IPS DF 6.9 (cell line): ENCODE results near the gene CARD8.
"Not testable (repeated sequence)": the region's sequence is repeated elsewhere in the genome, so short reads cannot be mapped to it uniquely, and the experiment has no call there.

Experiments used
- DNase-seq: peaks from one replicate; pipeline ENCODE4 v3.0.0-alpha.2; 2013; ENCODE audit warnings: low read depth, low spot score
- H3K27ac ChIP-seq: one replicate; pipeline ENCODE4 v1.5.1; 2013; ENCODE audit warnings: low read length, control low read depth
- H3K27me3 ChIP-seq: 2 replicates; pipeline ENCODE4 v1.6.1; 2013; ENCODE audit warnings: mild to moderate bottlenecking, low read length; ENCODE audit not compliant: control insufficient read depth, insufficient read depth
- H3K36me3 ChIP-seq: 2 replicates; pipeline ENCODE4 v1.6.1; 2013; ENCODE audit warnings: low read length; ENCODE audit not compliant: control insufficient read depth, insufficient read depth
- H3K4me1 ChIP-seq: 2 replicates; pipeline ENCODE4 v1.6.1; 2013; ENCODE audit warnings: low read length; ENCODE audit not compliant: control insufficient read depth, insufficient read depth
- H3K4me3 ChIP-seq: 2 replicates; pipeline ENCODE4 v1.5.1; 2013; ENCODE audit warnings: mild to moderate bottlenecking, low read length
- H3K9me3 ChIP-seq: 2 replicates; pipeline ENCODE4 v1.6.1; 2013; ENCODE audit warnings: low read length, inconsistent platforms; ENCODE audit not compliant: control insufficient read depth, insufficient read depth
- WGBS: extraction: QIAGEN DNeasy Blood & Tissue Kit; methylation state at CpG from one replicate; pipeline ENCODE4 v1.1.7; 2013; ENCODE audit warnings: mixed read lengths, missing lambda C conversion rate; ENCODE audit not compliant: insufficient read length, insufficient coverage; 5-methylcytosine and 5-hydroxymethylcytosine counted together

Gene CARD8

GRCh38 chr19:48247212-48247611 is 8.5 kb downstream of the CARD8 start:
- H3K36me3 ChIP-seq, result no peaks in the 10 kb centered on the region; the same call in 1 of the 2 replicates
- H3K9me3 ChIP-seq, result no peaks in the 10 kb centered on the region
- H3K27me3 ChIP-seq, result no peaks in the 10 kb centered on the region
- no peaks in the 10 kb centered on the region; the same call in 1 of the 2 replicates for H3K4me1 ChIP-seq
- no CpG with 5 or more reads among the region's 3 CpGs for WGBS
- no peak overlapping the region for H3K27ac ChIP-seq
- no peak overlapping the region for H3K4me3 ChIP-seq
- DNase-seq, result no peak

DNA sequence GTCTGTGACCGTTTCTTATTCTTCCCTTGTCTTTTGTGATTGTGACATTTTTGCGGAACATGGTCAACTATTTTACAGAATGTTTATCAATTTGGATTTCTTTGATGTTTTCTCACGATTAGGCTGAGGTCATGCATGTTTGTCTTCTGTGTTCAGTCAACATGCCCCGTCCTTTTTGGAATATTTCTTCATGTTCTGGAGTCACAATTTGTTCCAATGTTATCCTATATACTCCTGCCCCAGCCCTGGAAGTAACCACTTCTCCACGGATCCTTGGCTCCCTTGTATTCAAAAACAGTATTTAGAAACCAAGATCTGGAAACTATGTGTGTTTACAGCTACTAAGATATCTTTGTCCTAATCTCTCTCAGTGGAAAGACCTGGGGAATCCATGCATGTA is 9.6 kb downstream of the CARD8 start:
- no peaks in the 10 kb centered on the region; the same call in 1 of the 2 replicates for H3K4me1 ChIP-seq
- H3K36me3 ChIP-seq, result no peaks in the 10 kb centered on the region; the same call in 1 of the 2 replicates
- H3K27ac ChIP-seq, result no peak overlapping the region
- no peaks in the 10 kb centered on the region for H3K9me3 ChIP-seq
- no CpG with 5 or more reads among the region's 5 CpGs for WGBS
- H3K4me3 ChIP-seq, result no peak overlapping the region
- H3K27me3 ChIP-seq, result no peaks in the 10 kb centered on the region
- DNase-seq, result no peak

DNA sequence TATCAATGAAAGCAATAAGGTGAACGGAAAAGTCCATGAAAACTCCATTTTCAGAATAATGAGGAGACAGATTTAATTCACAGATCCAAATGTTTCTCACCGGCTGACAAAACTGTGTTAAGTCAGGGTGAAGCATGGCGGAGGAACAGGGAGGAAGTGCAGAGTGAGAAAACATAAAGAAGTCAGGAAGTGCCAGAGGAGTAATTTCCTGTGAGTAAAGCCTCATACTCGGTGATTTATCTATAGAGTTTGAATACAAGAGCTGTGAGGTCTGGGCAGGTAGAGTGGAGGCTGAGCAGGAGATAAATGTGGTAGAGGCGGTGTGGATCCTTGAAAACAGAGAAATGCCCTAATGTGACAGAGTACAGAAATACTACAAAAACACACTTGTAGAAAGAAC is 11.4 kb downstream of the CARD8 start:
- WGBS, result no CpG with 5 or more reads among the region's 5 CpGs
- DNase-seq, result no peak
- Histone ChIP-seq H3K36me3 (no peaks in the 10 kb centered on the region; the same call in 1 of the 2 replicates), H3K9me3 (no peaks in the 10 kb centered on the region), H3K4me1 (peaks cover 2% of the 10 kb centered on the region), H3K4me3 (no peak overlapping the region), H3K27ac (no peak overlapping the region), H3K27me3 (no peaks in the 10 kb centered on the region)

DNA sequence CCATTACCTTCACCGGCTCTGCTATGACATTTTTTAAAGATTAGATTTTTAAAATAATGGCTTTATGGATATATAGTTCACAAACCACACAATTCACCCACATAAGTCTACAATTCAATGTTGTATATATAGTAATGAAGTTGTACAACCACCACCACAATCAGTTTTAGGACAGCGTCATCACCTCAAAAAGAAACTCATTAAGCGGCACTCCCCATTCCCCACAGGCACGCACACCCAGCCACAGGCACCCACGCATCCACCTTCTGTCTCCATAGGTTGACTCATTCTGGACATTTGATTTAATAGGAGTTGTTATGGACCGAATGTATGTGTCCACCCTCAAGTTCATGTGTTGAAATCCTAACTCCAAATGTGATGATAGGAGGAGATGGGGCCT is 13.9 kb downstream of the CARD8 start:
- not testable (repeated sequence) for H3K36me3 ChIP-seq, H3K27ac ChIP-seq, H3K4me1 ChIP-seq, H3K27me3 ChIP-seq, H3K9me3 ChIP-seq, H3K4me3 ChIP-seq, DNase-seq
- no CpG with 5 or more reads among the region's 6 CpGs for WGBS

DNA sequence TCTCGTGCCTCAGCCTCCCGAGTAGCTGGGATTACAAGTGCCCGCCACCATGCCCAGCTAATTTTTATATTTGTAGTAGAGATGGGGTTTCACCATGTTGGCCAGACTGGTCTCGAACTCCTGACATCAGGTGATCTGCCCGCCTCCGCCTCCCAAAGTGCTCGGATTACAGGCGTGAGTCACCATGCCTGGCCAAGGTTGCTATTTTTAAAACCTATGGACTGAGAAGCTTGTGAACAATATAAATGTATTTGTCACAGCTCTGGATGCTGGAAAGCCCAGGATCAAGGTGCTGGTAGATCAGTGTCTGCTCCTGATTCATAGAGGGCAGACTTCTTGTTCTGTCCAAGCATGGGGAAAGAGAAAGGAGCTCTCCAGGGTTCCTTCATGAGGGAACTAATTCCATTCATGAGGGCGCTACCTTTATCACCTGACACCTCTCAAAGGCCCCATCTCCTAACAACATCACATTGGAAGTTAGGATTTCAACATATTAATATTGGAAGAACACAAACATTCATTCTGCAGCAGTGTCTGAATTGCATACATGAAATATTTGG is 16.1 kb downstream of the CARD8 start:
- H3K27ac ChIP-seq, result no peak overlapping the region
- no peaks in the 10 kb centered on the region for H3K9me3 ChIP-seq
- no peaks in the 10 kb centered on the region for H3K27me3 ChIP-seq
- peaks cover 2% of the 10 kb centered on the region; the same call in 1 of the 2 replicates for H3K4me1 ChIP-seq
- no peak for DNase-seq
- no CpG with 5 or more reads among the region's 9 CpGs for WGBS
- no peaks in the 10 kb centered on the region for H3K36me3 ChIP-seq
- no peak overlapping the region for H3K4me3 ChIP-seq

DNA sequence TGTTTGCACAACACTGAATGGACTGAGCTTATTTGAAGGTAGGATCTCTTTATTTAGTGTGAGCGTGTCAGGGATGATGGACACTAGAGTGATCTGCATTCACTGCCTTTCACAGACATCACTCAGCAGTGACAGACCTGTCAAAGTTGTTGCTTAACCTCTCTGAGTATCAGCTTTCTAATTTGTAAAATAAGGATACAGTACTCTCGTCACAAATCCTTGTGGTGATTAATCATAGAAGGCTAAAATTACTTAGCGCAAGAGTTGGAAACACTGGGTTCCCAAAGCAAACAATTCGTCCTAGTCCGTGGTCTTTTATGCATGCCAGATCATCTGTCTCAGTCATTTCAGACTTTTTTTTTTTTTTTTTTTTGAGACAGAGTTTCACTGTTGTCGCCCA is 16.6 kb downstream of the CARD8 start:
- Histone ChIP-seq H3K9me3 (no peaks in the 10 kb centered on the region), H3K4me3 (no peak overlapping the region), H3K36me3 (no peaks in the 10 kb centered on the region), H3K27me3 (no peaks in the 10 kb centered on the region), H3K4me1 (peaks cover 2% of the 10 kb centered on the region; the same call in 1 of the 2 replicates), H3K27ac (no peak overlapping the region)
- WGBS, result no CpG with 5 or more reads among the region's 6 CpGs
- DNase-seq, result no peak

GRCh38 chr19:48237057-48237456 is 18.7 kb downstream of the CARD8 start:
- Histone ChIP-seq H3K27me3 (no peaks in the 10 kb centered on the region), H3K9me3 (no peaks in the 10 kb centered on the region), H3K4me1 (peaks cover 2% of the 10 kb centered on the region; the same call in 1 of the 2 replicates), H3K4me3 (no peak overlapping the region), H3K36me3 (no peaks in the 10 kb centered on the region), H3K27ac (no peak overlapping the region)
- no peak for DNase-seq
- WGBS, result no CpG with 5 or more reads among the region's 3 CpGs

DNA sequence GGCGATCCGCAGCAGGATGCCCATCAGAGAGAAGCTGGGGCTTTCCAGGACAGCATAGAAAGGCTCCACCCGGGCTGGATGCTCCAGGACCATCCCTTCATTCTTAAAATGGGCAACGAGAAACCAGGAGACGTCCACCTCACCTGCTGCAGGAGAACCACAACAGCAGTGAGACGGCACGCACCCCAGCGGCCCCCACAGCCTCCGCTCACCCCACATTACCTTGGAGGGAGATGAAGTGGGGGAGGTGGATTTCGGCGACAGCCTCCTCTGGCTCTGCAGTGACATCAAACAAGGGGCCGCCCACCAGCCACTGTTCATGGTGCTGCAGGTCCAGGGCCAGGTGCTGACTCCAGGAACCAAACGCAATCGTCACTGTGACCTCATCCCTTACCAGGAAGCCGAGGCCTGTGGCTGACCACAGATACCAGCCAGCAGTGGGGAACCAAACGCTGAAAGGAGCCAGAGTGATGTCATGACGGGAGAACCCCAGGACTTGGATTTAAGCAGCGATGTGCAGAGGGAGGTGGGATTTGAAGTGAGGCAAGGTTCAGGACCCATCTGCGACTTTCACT is 25.1 kb downstream of the CARD8 start:
- Histone ChIP-seq H3K4me1 (no peaks in the 10 kb centered on the region), H3K4me3 (no peak overlapping the region), H3K27ac (no peak overlapping the region), H3K27me3 (no peaks in the 10 kb centered on the region), H3K36me3 (no peaks in the 10 kb centered on the region; the same call in 1 of the 2 replicates), H3K9me3 (no peaks in the 10 kb centered on the region)
- WGBS, result no CpG with 5 or more reads among the region's 19 CpGs
- no peak for DNase-seq

- no peaks in the 10 kb centered on the region for H3K27me3 ChIP-seq
- no peak overlapping the region for H3K27ac ChIP-seq
- H3K36me3 ChIP-seq, result no peaks in the 10 kb centered on the region
- no peak for DNase-seq
- WGBS, result 100% methylated on average over 1 of the region's 5 CpGs
- no peak overlapping the region for H3K4me3 ChIP-seq
- no peaks in the 10 kb centered on the region for H3K4me1 ChIP-seq
- H3K9me3 ChIP-seq, result no peaks in the 10 kb centered on the region
Observed at GRCh38 chr19:48221628-48222027, 34.1 kb downstream of the CARD8 start.

DNA sequence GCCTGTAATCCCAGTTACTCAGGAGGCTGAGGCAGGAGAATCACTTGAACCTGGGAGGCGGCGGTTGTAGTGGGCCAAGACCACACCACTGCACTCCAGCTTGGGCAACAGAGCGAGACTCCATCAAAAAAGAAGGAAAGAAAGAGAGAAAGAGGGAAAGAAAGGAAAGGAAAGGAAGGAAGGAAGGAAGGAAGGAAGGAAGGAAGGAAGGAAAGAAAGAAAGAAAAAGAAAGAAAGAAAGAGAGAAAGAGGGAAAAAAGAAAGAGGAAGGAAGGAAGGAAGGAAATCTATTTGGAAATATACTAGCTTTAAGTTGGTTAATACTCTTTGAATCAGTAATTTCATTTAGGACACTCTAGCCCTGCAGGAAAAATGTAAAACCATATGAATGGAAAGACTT is 34.9 kb downstream of the CARD8 start:
- H3K27ac ChIP-seq, H3K4me3 ChIP-seq, H3K9me3 ChIP-seq, H3K4me1 ChIP-seq, DNase-seq, H3K27me3 ChIP-seq, H3K36me3 ChIP-seq: not testable (repeated sequence)
- WGBS, result no CpG with 5 or more reads among the region's 3 CpGs

DNA sequence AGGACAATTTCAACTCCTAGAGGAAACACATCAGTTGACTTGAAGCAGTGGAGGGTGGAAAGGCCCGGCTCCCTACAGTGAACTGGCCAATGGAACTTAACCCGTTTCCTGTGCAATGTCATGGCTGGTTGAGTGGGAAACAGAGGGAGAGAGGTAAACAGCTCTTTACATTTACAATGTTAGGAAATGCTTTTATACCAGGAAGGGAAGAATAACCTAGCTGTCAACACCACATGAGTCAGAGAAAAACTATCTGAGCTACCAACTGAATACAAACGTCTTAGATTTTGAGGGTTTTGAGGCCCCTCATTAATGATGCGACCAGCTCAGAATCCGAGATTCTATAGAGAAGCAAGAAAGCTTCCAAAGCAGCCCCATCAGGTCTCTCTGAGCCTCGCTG is 36.7 kb downstream of the CARD8 start:
- no peaks in the 10 kb centered on the region for H3K9me3 ChIP-seq
- no peaks in the 10 kb centered on the region for H3K27me3 ChIP-seq
- H3K36me3 ChIP-seq, result no peaks in the 10 kb centered on the region
- no CpG with 5 or more reads among the region's 6 CpGs for WGBS
- no peak overlapping the region for H3K4me3 ChIP-seq
- DNase-seq, result no peak
- H3K27ac ChIP-seq, result no peak overlapping the region
- H3K4me1 ChIP-seq, result no peaks in the 10 kb centered on the region
